Neural cell (in vitro differentiated cells): Measurements from ENCODE around the gene TARS3.

ENCODE experiments used
- EZH2 ChIP-seq: fragments of 200-600, 300-800 bp; shearing (Covaris generic), sonication (generic); IDR thresholded peaks from 2 replicates; pipeline ENCODE4 v1.6.1; 2014; ENCODE audit warnings: antibody characterized with exemption, low read length, borderline replicate concordance, mild to moderate bottlenecking; ENCODE audit not compliant: insufficient read depth, poor library complexity, severe bottlenecking
- MXI1 ChIP-seq: fragments of 450-650 bp; conservative IDR thresholded peaks from 2 replicates; pipeline ENCODE4 v1.6.1; 2014; ENCODE audit warnings: antibody characterized with exemption, mild to moderate bottlenecking; ENCODE audit not compliant: poor library complexity, severe bottlenecking
- POLR2AphosphoS5 ChIP-seq: IDR thresholded peaks from 2 replicates; pipeline ENCODE4 v1.6.1; 2012
- SMC3 ChIP-seq: fragments of 450-650 bp; conservative IDR thresholded peaks from 2 replicates; pipeline ENCODE4 v1.6.1; 2014; ENCODE audit warnings: antibody characterized with exemption, mild to moderate bottlenecking, moderate library complexity; ENCODE audit not compliant: poor library complexity
- TAF1 ChIP-seq: IDR thresholded peaks from 2 replicates; pipeline ENCODE4 v1.6.1; 2012; ENCODE audit warnings: low read depth
- TF ChIP-seq, protein P1 (sequence below): fragments of 450-650 bp; IDR thresholded peaks from 2 replicates; pipeline ENCODE4 v1.5.1; 2014; ENCODE audit warnings: antibody characterized with exemption, mild to moderate bottlenecking, moderate library complexity; ENCODE audit not compliant: poor library complexity, severe bottlenecking
- TF ChIP-seq, protein P2 (sequence below): IDR thresholded peaks from 2 replicates; pipeline ENCODE4 v1.6.1; 2012; ENCODE audit warnings: borderline replicate concordance

DNA sequence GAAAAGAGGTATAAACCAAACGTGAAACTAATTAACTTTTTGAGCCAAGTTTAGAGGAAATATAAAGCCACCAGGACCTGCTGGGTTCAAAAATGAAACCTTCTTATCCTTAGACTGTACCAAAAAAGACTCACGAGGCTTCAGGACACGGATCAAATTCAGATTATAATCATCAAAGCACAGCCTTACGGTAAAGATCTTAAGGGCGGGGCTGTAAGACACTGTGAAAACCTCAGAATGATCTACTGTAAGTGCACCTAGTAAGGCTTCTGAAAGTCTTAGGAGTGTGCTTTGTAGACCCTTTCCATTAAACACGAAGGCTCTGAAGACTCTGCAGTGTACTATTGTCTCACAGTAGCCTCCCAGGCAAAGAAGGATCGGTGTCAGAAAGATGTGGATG, 26.8 kb downstream of the TARS3 start:
- TF ChIP-seq EZH2 (no peak), SMC3 (no peak), POLR2AphosphoS5 (no peak), MXI1 (no peak), TAF1 (no peak)
- TF ChIP-seq, protein P1, sequence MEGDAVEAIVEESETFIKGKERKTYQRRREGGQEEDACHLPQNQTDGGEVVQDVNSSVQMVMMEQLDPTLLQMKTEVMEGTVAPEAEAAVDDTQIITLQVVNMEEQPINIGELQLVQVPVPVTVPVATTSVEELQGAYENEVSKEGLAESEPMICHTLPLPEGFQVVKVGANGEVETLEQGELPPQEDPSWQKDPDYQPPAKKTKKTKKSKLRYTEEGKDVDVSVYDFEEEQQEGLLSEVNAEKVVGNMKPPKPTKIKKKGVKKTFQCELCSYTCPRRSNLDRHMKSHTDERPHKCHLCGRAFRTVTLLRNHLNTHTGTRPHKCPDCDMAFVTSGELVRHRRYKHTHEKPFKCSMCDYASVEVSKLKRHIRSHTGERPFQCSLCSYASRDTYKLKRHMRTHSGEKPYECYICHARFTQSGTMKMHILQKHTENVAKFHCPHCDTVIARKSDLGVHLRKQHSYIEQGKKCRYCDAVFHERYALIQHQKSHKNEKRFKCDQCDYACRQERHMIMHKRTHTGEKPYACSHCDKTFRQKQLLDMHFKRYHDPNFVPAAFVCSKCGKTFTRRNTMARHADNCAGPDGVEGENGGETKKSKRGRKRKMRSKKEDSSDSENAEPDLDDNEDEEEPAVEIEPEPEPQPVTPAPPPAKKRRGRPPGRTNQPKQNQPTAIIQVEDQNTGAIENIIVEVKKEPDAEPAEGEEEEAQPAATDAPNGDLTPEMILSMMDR, result no peak
- TF ChIP-seq, protein P2, sequence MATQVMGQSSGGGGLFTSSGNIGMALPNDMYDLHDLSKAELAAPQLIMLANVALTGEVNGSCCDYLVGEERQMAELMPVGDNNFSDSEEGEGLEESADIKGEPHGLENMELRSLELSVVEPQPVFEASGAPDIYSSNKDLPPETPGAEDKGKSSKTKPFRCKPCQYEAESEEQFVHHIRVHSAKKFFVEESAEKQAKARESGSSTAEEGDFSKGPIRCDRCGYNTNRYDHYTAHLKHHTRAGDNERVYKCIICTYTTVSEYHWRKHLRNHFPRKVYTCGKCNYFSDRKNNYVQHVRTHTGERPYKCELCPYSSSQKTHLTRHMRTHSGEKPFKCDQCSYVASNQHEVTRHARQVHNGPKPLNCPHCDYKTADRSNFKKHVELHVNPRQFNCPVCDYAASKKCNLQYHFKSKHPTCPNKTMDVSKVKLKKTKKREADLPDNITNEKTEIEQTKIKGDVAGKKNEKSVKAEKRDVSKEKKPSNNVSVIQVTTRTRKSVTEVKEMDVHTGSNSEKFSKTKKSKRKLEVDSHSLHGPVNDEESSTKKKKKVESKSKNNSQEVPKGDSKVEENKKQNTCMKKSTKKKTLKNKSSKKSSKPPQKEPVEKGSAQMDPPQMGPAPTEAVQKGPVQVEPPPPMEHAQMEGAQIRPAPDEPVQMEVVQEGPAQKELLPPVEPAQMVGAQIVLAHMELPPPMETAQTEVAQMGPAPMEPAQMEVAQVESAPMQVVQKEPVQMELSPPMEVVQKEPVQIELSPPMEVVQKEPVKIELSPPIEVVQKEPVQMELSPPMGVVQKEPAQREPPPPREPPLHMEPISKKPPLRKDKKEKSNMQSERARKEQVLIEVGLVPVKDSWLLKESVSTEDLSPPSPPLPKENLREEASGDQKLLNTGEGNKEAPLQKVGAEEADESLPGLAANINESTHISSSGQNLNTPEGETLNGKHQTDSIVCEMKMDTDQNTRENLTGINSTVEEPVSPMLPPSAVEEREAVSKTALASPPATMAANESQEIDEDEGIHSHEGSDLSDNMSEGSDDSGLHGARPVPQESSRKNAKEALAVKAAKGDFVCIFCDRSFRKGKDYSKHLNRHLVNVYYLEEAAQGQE, result no peak
